ENCODE measurements around the gene PHACTR1. TPM values are rescaled to one million over a fixed set of nuclear protein-coding genes. Genes with fewer than 3 reads are reported as not detected.

The PHACTR1 gene
- total and polyA plus RNA-seq, 9 of the 15 experiments (the other 6 are each of a cell fraction or from before 2014, with no cell fraction given): 11.5 to 32.6 (median 22.0) TPM

DNA sequence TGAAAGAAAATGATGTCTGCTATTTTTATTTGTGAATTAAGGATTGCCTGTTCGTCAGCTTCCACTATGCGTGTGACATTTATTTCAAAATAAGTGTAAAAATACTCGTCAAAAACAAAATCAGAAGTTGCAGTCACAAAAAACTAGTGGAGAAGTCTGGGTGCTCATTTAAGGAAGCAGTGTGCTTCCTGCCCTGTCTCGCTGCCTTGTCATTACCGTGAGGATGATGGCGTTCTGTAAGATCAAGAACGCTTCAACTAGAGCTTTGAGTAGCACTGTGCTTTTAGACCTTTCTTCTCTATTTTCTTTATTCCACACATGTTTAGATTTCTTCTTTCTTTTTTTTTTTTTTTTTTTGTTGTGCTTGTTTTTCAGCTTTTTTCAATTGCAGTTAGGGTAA, 424.8 kb downstream of the PHACTR1 start:
- Histone ChIP-seq H3K9me3 (replicated peaks; ENCODE audit: control insufficient read depth, insufficient read depth, low read depth, low read length) (no peaks in the 10 kb centered on the region), H3K4me2 (ENCODE audit: insufficient read depth, low read length) (no peak overlapping the region), H3K36me3 (ENCODE audit: control insufficient read depth, insufficient read depth, low read length) (no peaks in the 10 kb centered on the region), H4K20me1 (replicated peaks; ENCODE audit: control insufficient read depth, insufficient read depth, low read length) (no peaks in the 10 kb centered on the region), H2AFZ (ENCODE audit: low read depth, low read length) (no peak overlapping the region), H3K4me1 (replicated peaks in 1 of 2; ENCODE audit: control insufficient read depth in 2 of 2, insufficient read depth in 2 of 2, low read length in 2 of 2) (no peaks in the 10 kb centered on the region), H3K9me1 (ENCODE audit: control insufficient read depth, insufficient read depth, low read length) (no peaks in the 10 kb centered on the region), H3K9ac (ENCODE audit: insufficient read depth in 1 of 2, low read depth in 2 of 2, low read length in 2 of 2) (no peak overlapping the region), H3K27me3 (ENCODE audit: control insufficient read depth in 2 of 2, insufficient read depth in 2 of 2, low read length in 2 of 2) (peaks cover 0 to 5% of the 10 kb centered on the region in 2 experiments; a peak in 2 of 5 replicates), H3K27ac (ENCODE audit: extremely low read depth, low read depth, low read length) (no peak overlapping the region), H3K79me2 (ENCODE audit: control insufficient read depth, insufficient read depth, low read length) (no peaks in the 10 kb centered on the region), H3K4me3 (no peak overlapping the region)
- WGBS (ENCODE audit: insufficient coverage, low coverage, missing lambda C conversion rate): under 1% methylated on average over 7 of the region's 7 CpGs
- intact Hi-C loops (cut with micrococcal nuclease) (no loop called here), in situ Hi-C loops (cut with MboI) (no loop called here)
- ATAC-seq (no peak), DNase-seq (ENCODE audit: extremely low read depth in 1 of 4, low spot score in 3 of 4) (no peak), FAIRE-seq (no peak)
- TF ChIP-seq RHOXF2B (CRISPR knock-in tag; conservative IDR thresholded peaks at IDR 0.05) (no peak), SRF (CRISPR knock-in tag; IDR thresholded peaks at IDR 0.05) (no peak), ZNF696 (CRISPR knock-in tag; conservative IDR thresholded peaks at IDR 0.05) (no peak), EGR1 (conservative IDR thresholded peaks at IDR 0.05) (no peak), ZNF175 (CRISPR knock-in tag; IDR thresholded peaks at IDR 0.05; ENCODE audit: low read depth) (no peak), DNMT1 (IDR thresholded peaks at IDR 0.05) (no peak), DMBX1 (CRISPR knock-in tag; IDR thresholded peaks at IDR 0.05; ENCODE audit: borderline replicate concordance) (no peak), ARHGAP35 (IDR thresholded peaks at IDR 0.05; ENCODE audit: partially characterized antibody) (no peak), SMC3 (conservative IDR thresholded peaks at IDR 0.05; ENCODE audit: insufficient read depth, low read depth, low read length) (no peak), SMARCC2 (IDR thresholded peaks at IDR 0.05; ENCODE audit: low read depth) (no peak), FOXA3 (CRISPR knock-in tag; conservative IDR thresholded peaks at IDR 0.05 in 1 of 2, IDR thresholded peaks at IDR 0.05 in 1 of 2) (no peak), HNRNPH1 (optimal IDR thresholded peaks at IDR 0.05; ENCODE audit: low read depth, low read length) (no peak), SOX6 (IDR thresholded peaks at IDR 0.05) (no peak), HNRNPL (IDR thresholded peaks at IDR 0.05; ENCODE audit: low read depth, low read length) (no peak), ZNF133 (CRISPR knock-in tag; IDR thresholded peaks at IDR 0.05) (no peak), RB1 (IDR thresholded peaks at IDR 0.05; ENCODE audit: low read depth) (no peak)
- TF ChIP-seq, protein P1, sequence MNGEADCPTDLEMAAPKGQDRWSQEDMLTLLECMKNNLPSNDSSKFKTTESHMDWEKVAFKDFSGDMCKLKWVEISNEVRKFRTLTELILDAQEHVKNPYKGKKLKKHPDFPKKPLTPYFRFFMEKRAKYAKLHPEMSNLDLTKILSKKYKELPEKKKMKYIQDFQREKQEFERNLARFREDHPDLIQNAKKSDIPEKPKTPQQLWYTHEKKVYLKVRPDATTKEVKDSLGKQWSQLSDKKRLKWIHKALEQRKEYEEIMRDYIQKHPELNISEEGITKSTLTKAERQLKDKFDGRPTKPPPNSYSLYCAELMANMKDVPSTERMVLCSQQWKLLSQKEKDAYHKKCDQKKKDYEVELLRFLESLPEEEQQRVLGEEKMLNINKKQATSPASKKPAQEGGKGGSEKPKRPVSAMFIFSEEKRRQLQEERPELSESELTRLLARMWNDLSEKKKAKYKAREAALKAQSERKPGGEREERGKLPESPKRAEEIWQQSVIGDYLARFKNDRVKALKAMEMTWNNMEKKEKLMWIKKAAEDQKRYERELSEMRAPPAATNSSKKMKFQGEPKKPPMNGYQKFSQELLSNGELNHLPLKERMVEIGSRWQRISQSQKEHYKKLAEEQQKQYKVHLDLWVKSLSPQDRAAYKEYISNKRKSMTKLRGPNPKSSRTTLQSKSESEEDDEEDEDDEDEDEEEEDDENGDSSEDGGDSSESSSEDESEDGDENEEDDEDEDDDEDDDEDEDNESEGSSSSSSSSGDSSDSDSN (IDR thresholded peaks at IDR 0.05; ENCODE audit: borderline replicate concordance in 1 of 2, low read depth in 2 of 2, low read length in 2 of 2): no peak
- TF ChIP-seq, protein P2, sequence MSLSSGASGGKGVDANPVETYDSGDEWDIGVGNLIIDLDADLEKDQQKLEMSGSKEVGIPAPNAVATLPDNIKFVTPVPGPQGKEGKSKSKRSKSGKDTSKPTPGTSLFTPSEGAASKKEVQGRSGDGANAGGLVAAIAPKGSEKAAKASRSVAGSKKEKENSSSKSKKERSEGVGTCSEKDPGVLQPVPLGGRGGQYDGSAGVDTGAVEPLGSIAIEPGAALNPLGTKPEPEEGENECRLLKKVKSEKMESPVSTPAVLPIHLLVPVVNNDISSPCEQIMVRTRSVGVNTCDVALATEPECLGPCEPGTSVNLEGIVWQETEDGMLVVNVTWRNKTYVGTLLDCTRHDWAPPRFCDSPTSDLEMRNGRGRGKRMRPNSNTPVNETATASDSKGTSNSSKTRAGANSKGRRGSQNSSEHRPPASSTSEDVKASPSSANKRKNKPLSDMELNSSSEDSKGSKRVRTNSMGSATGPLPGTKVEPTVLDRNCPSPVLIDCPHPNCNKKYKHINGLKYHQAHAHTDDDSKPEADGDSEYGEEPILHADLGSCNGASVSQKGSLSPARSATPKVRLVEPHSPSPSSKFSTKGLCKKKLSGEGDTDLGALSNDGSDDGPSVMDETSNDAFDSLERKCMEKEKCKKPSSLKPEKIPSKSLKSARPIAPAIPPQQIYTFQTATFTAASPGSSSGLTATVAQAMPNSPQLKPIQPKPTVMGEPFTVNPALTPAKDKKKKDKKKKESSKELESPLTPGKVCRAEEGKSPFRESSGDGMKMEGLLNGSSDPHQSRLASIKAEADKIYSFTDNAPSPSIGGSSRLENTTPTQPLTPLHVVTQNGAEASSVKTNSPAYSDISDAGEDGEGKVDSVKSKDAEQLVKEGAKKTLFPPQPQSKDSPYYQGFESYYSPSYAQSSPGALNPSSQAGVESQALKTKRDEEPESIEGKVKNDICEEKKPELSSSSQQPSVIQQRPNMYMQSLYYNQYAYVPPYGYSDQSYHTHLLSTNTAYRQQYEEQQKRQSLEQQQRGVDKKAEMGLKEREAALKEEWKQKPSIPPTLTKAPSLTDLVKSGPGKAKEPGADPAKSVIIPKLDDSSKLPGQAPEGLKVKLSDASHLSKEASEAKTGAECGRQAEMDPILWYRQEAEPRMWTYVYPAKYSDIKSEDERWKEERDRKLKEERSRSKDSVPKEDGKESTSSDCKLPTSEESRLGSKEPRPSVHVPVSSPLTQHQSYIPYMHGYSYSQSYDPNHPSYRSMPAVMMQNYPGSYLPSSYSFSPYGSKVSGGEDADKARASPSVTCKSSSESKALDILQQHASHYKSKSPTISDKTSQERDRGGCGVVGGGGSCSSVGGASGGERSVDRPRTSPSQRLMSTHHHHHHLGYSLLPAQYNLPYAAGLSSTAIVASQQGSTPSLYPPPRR (CRISPR knock-in tag; IDR thresholded peaks at IDR 0.05; ENCODE audit: borderline replicate concordance): no peak
- CTCF ChIA-PET (ENCODE audit: low intra/inter-chr PET ratio): no interaction called here
- POLR2A ChIA-PET: no interaction called here
- no TSS peak for BruUV-seq (replicated peaks)
